ENCODE data around the gene PWWP2A.
"Not testable (repeated sequence)": the region's sequence is repeated elsewhere in the genome, so short reads cannot be mapped to it uniquely, and the experiment has no call there.

The PWWP2A gene

GRCh38 chr5:160159991-160160792 lies 40.9 kb upstream of the PWWP2A start:
- no peak overlapping the region for H3K27ac ChIP-seq (ENCODE audit: low read depth in 2 of 2, low read length in 2 of 2)

GRCh38 chr5:160158087-160158486 lies 38.8 kb upstream of the PWWP2A start:
- Histone ChIP-seq H3K4me1 (ENCODE audit: control insufficient read depth in 2 of 2, insufficient read depth in 2 of 2, low read length in 2 of 2) (peaks cover 3% of the 10 kb centered on the region in 2 donors), H3K27ac (ENCODE audit: low read depth in 2 of 2, low read length in 2 of 2) (no peak overlapping the region), H3K27me3 (ENCODE audit: control insufficient read depth in 2 of 2, insufficient read depth in 2 of 2, low read length in 2 of 2) (no peaks in the 10 kb centered on the region), H3K9me3 (ENCODE audit: control insufficient read depth in 2 of 2, low read length in 2 of 2) (no peaks in the 10 kb centered on the region), H3K9ac (ENCODE audit: low read depth in 1 of 2, low read length in 2 of 2) (no peak overlapping the region), H3K4me3 (ENCODE audit: low read length in 2 of 2) (no peak overlapping the region), H3K36me3 (ENCODE audit: control insufficient read depth in 2 of 2, insufficient read depth in 2 of 2, low read length in 2 of 2) (no peaks in the 10 kb centered on the region)

More at GRCh38 chr5:160159991-160160792, 40.9 kb upstream of the PWWP2A start:
- no peak overlapping the region for H3K4me3 ChIP-seq (ENCODE audit: low read length in 2 of 2)
- no peak overlapping the region for H3K9ac ChIP-seq (ENCODE audit: low read depth in 1 of 2, low read length in 2 of 2)
- no peaks in the 10 kb centered on the region for H3K27me3 ChIP-seq (ENCODE audit: control insufficient read depth in 2 of 2, insufficient read depth in 2 of 2, low read length in 2 of 2)
- H3K9me3 ChIP-seq (ENCODE audit: control insufficient read depth in 2 of 2, low read length in 2 of 2), result no peaks in the 10 kb centered on the region
- peaks cover 7 to 10% of the 10 kb centered on the region in 2 donors for H3K4me1 ChIP-seq (ENCODE audit: control insufficient read depth in 2 of 2, insufficient read depth in 2 of 2, low read length in 2 of 2)
- no peaks in the 10 kb centered on the region for H3K36me3 ChIP-seq (ENCODE audit: control insufficient read depth in 2 of 2, insufficient read depth in 2 of 2, low read length in 2 of 2)

- H3K4me3 ChIP-seq (ENCODE audit: low read length in 2 of 2), result no peak overlapping the region
- H3K9ac ChIP-seq (ENCODE audit: low read depth in 1 of 2, low read length in 2 of 2), result no peak overlapping the region
- no peak overlapping the region for H3K27ac ChIP-seq (ENCODE audit: low read depth in 2 of 2, low read length in 2 of 2)
- no peaks in the 10 kb centered on the region for H3K9me3 ChIP-seq (ENCODE audit: control insufficient read depth in 2 of 2, low read length in 2 of 2)
- no peaks in the 10 kb centered on the region for H3K36me3 ChIP-seq (ENCODE audit: control insufficient read depth in 2 of 2, insufficient read depth in 2 of 2, low read length in 2 of 2)
- no peaks in the 10 kb centered on the region for H3K27me3 ChIP-seq (ENCODE audit: control insufficient read depth in 2 of 2, insufficient read depth in 2 of 2, low read length in 2 of 2)
- peaks cover 3% of the 10 kb centered on the region in 2 donors for H3K4me1 ChIP-seq (ENCODE audit: control insufficient read depth in 2 of 2, insufficient read depth in 2 of 2, low read length in 2 of 2)
Measured at GRCh38 chr5:160155017-160155750, 35.9 kb upstream of the PWWP2A start.

- peaks cover 3% of the 10 kb centered on the region in 2 donors for H3K4me1 ChIP-seq (ENCODE audit: control insufficient read depth in 2 of 2, insufficient read depth in 2 of 2, low read length in 2 of 2)
- no peaks in the 10 kb centered on the region for H3K9me3 ChIP-seq (ENCODE audit: control insufficient read depth in 2 of 2, low read length in 2 of 2)
- no peaks in the 10 kb centered on the region for H3K36me3 ChIP-seq (ENCODE audit: control insufficient read depth in 2 of 2, insufficient read depth in 2 of 2, low read length in 2 of 2)
- H3K9ac ChIP-seq (ENCODE audit: low read depth in 1 of 2, low read length in 2 of 2), result no peak overlapping the region
- no peak overlapping the region for H3K4me3 ChIP-seq (ENCODE audit: low read length in 2 of 2)
- no peak overlapping the region for H3K27ac ChIP-seq (ENCODE audit: low read depth in 2 of 2, low read length in 2 of 2)
- H3K27me3 ChIP-seq (ENCODE audit: control insufficient read depth in 2 of 2, insufficient read depth in 2 of 2, low read length in 2 of 2), result no peaks in the 10 kb centered on the region
Measured at GRCh38 chr5:160152901-160153300, 33.7 kb upstream of the PWWP2A start.

GRCh38 chr5:160152287-160152686 lies 33.0 kb upstream of the PWWP2A start:
- Histone ChIP-seq H3K36me3 (ENCODE audit: control insufficient read depth in 2 of 2, insufficient read depth in 2 of 2, low read length in 2 of 2) (no peaks in the 10 kb centered on the region), H3K9ac (ENCODE audit: low read depth in 1 of 2, low read length in 2 of 2) (no peak overlapping the region)

GRCh38 chr5:160151017-160151416 lies 31.8 kb upstream of the PWWP2A start:
- Histone ChIP-seq H3K27ac (ENCODE audit: low read depth in 2 of 2, low read length in 2 of 2) (no peak overlapping the region), H3K9ac (ENCODE audit: low read depth in 1 of 2, low read length in 2 of 2) (no peak overlapping the region), H3K36me3 (ENCODE audit: control insufficient read depth in 2 of 2, insufficient read depth in 2 of 2, low read length in 2 of 2) (no peaks in the 10 kb centered on the region), H3K4me3 (ENCODE audit: low read length in 2 of 2) (no peak overlapping the region), H3K9me3 (ENCODE audit: control insufficient read depth in 2 of 2, low read length in 2 of 2) (no peaks in the 10 kb centered on the region), H3K27me3 (ENCODE audit: control insufficient read depth in 2 of 2, insufficient read depth in 2 of 2, low read length in 2 of 2) (no peaks in the 10 kb centered on the region), H3K4me1 (ENCODE audit: control insufficient read depth in 2 of 2, insufficient read depth in 2 of 2, low read length in 2 of 2) (peaks cover 0 to 3% of the 10 kb centered on the region in 2 donors)

More at GRCh38 chr5:160152287-160152686, 33.0 kb upstream of the PWWP2A start:
- no peaks in the 10 kb centered on the region for H3K9me3 ChIP-seq (ENCODE audit: control insufficient read depth in 2 of 2, low read length in 2 of 2)
- peaks cover 0 to 3% of the 10 kb centered on the region in 2 donors for H3K4me1 ChIP-seq (ENCODE audit: control insufficient read depth in 2 of 2, insufficient read depth in 2 of 2, low read length in 2 of 2)
- no peaks in the 10 kb centered on the region for H3K27me3 ChIP-seq (ENCODE audit: control insufficient read depth in 2 of 2, insufficient read depth in 2 of 2, low read length in 2 of 2)
- no peak overlapping the region for H3K27ac ChIP-seq (ENCODE audit: low read depth in 2 of 2, low read length in 2 of 2)
- no peak overlapping the region for H3K4me3 ChIP-seq (ENCODE audit: low read length in 2 of 2)

GRCh38 chr5:160150381-160150780 lies 31.1 kb upstream of the PWWP2A start:
- H3K4me3 ChIP-seq (ENCODE audit: low read length in 2 of 2), result no peak overlapping the region
- peaks cover 0 to 3% of the 10 kb centered on the region in 2 donors for H3K4me1 ChIP-seq (ENCODE audit: control insufficient read depth in 2 of 2, insufficient read depth in 2 of 2, low read length in 2 of 2)
- no peaks in the 10 kb centered on the region for H3K36me3 ChIP-seq (ENCODE audit: control insufficient read depth in 2 of 2, insufficient read depth in 2 of 2, low read length in 2 of 2)
- H3K9ac ChIP-seq (ENCODE audit: low read depth in 1 of 2, low read length in 2 of 2), result no peak overlapping the region
- H3K9me3 ChIP-seq (ENCODE audit: control insufficient read depth in 2 of 2, low read length in 2 of 2), result no peaks in the 10 kb centered on the region
- no peaks in the 10 kb centered on the region for H3K27me3 ChIP-seq (ENCODE audit: control insufficient read depth in 2 of 2, insufficient read depth in 2 of 2, low read length in 2 of 2)
- no peak overlapping the region for H3K27ac ChIP-seq (ENCODE audit: low read depth in 2 of 2, low read length in 2 of 2)

GRCh38 chr5:160144436-160144835 lies 25.2 kb upstream of the PWWP2A start:
- H3K36me3 ChIP-seq (ENCODE audit: control insufficient read depth in 2 of 2, insufficient read depth in 2 of 2, low read length in 2 of 2); H3K4me1 ChIP-seq (ENCODE audit: control insufficient read depth in 2 of 2, insufficient read depth in 2 of 2, low read length in 2 of 2); H3K27me3 ChIP-seq (ENCODE audit: control insufficient read depth in 2 of 2, insufficient read depth in 2 of 2, low read length in 2 of 2); H3K4me3 ChIP-seq (ENCODE audit: low read length in 2 of 2); H3K27ac ChIP-seq (ENCODE audit: low read depth in 2 of 2, low read length in 2 of 2); H3K9ac ChIP-seq (ENCODE audit: low read depth in 1 of 2, low read length in 2 of 2); H3K9me3 ChIP-seq (ENCODE audit: control insufficient read depth in 2 of 2, low read length in 2 of 2): not testable (repeated sequence)

GRCh38 chr5:160134332-160134731 lies 15.1 kb upstream of the PWWP2A start:
- Histone ChIP-seq H3K9me3 (ENCODE audit: control insufficient read depth in 2 of 2, low read length in 2 of 2) (no peaks in the 10 kb centered on the region), H3K27me3 (ENCODE audit: control insufficient read depth in 2 of 2, insufficient read depth in 2 of 2, low read length in 2 of 2) (no peaks in the 10 kb centered on the region), H3K36me3 (ENCODE audit: control insufficient read depth in 2 of 2, insufficient read depth in 2 of 2, low read length in 2 of 2) (no peaks in the 10 kb centered on the region), H3K27ac (ENCODE audit: low read depth in 2 of 2, low read length in 2 of 2) (no peak overlapping the region), H3K4me3 (ENCODE audit: low read length in 2 of 2) (no peak overlapping the region), H3K9ac (ENCODE audit: low read depth in 1 of 2, low read length in 2 of 2) (no peak overlapping the region), H3K4me1 (ENCODE audit: control insufficient read depth in 2 of 2, insufficient read depth in 2 of 2, low read length in 2 of 2) (no peaks in the 10 kb centered on the region)

- H3K27me3 ChIP-seq (ENCODE audit: control insufficient read depth in 2 of 2, insufficient read depth in 2 of 2, low read length in 2 of 2), result no peaks in the 10 kb centered on the region
- no peaks in the 10 kb centered on the region for H3K36me3 ChIP-seq (ENCODE audit: control insufficient read depth in 2 of 2, insufficient read depth in 2 of 2, low read length in 2 of 2)
- H3K4me1 ChIP-seq (ENCODE audit: control insufficient read depth in 2 of 2, insufficient read depth in 2 of 2, low read length in 2 of 2), result no peaks in the 10 kb centered on the region
- no peak overlapping the region for H3K4me3 ChIP-seq (ENCODE audit: low read length in 2 of 2)
- no peaks in the 10 kb centered on the region for H3K9me3 ChIP-seq (ENCODE audit: control insufficient read depth in 2 of 2, low read length in 2 of 2)
- no peak overlapping the region for H3K27ac ChIP-seq (ENCODE audit: low read depth in 2 of 2, low read length in 2 of 2)
- no peak overlapping the region for H3K9ac ChIP-seq (ENCODE audit: low read depth in 1 of 2, low read length in 2 of 2)
Measured at GRCh38 chr5:160133918-160134304, 14.7 kb upstream of the PWWP2A start.

Measured in mucosa of rectum (tissue), 2 donors.